Kidney epithelial cell (primary cell): ENCODE data around the gene ADAT1. TPM values are rescaled to one million over a fixed set of nuclear protein-coding genes. Genes with fewer than 3 reads are reported as not detected.

Source experiments
- DNase-seq: peaks from one replicate; pipeline ENCODE4 v3.0.0-alpha.2; 2010; ENCODE audit warnings: low read depth
- H3K27me3 ChIP-seq: 2 replicates; pipeline ENCODE4 v1.6.0; 2011; ENCODE audit warnings: low read length; ENCODE audit not compliant: control insufficient read depth, insufficient read depth
- H3K36me3 ChIP-seq: 2 replicates; pipeline ENCODE4 v1.5.1; 2011; ENCODE audit warnings: low read length; ENCODE audit not compliant: control insufficient read depth, insufficient read depth
- H3K4me3 ChIP-seq: 2 replicates; pipeline ENCODE4 v1.5.1; 2011; ENCODE audit warnings: low read depth, mild to moderate bottlenecking, control low read depth, low read length
- CTCF ChIP-seq: IDR thresholded peaks from 2 replicates; pipeline ENCODE4 v1.5.1; 2011; ENCODE audit warnings: mild to moderate bottlenecking, moderate library complexity, low read length, control low read depth, inconsistent platforms; ENCODE audit not compliant: insufficient read depth, poor library complexity, severe bottlenecking
- total RNA-seq: library from RNA; depleted of rRNA; stranded (reverse); fragments of >200 nt; gene quantifications from 2 replicates; pipeline ENCODE4 v1.2.3, GENCODE V29; 2015

ADAT1 gene
- total RNA-seq, 1 donor from 2014 or later, result 60.5 TPM

GRCh38 chr16:75617121-75617520 lies 6.0 kb downstream of the ADAT1 start:
- Histone ChIP-seq H3K36me3 (peaks cover 1% of the 10 kb centered on the region), H3K4me3 (no peak overlapping the region), H3K27me3 (no peaks in the 10 kb centered on the region)
- no peak for DNase-seq
- TF ChIP-seq CTCF, result no peak

- Histone ChIP-seq H3K27me3 (no peaks in the 10 kb centered on the region), H3K4me3 (no peak overlapping the region), H3K36me3 (peaks cover 1% of the 10 kb centered on the region)
- TF ChIP-seq CTCF, result no peak
- DNase-seq, result no peak
Observed at GRCh38 chr16:75616521-75617010, 6.5 kb downstream of the ADAT1 start.

- Histone ChIP-seq H3K27me3 (no peaks in the 10 kb centered on the region), H3K36me3 (peaks cover 1% of the 10 kb centered on the region), H3K4me3 (no peak overlapping the region)
- DNase-seq, result no peak
- no peak for TF ChIP-seq CTCF
Observed at GRCh38 chr16:75615619-75616018, 7.5 kb downstream of the ADAT1 start.

- no peaks in the 10 kb centered on the region for H3K27me3 ChIP-seq
- DNase-seq, result no peak
- H3K36me3 ChIP-seq, result peaks cover 1% of the 10 kb centered on the region
- H3K4me3 ChIP-seq, result no peak overlapping the region
- no peak for TF ChIP-seq CTCF
Observed at GRCh38 chr16:75614066-75614897, 8.8 kb downstream of the ADAT1 start.

GRCh38 chr16:75606507-75606906 lies 16.6 kb downstream of the ADAT1 start:
- Histone ChIP-seq H3K36me3 (peaks cover 2% of the 10 kb centered on the region), H3K4me3 (no peak overlapping the region), H3K27me3 (no peaks in the 10 kb centered on the region)
- TF ChIP-seq CTCF, result no peak
- no peak for DNase-seq
